Stimulated activated CD8-positive, alpha-beta memory T cell treated with anti-CD3 and anti-CD28 coated beads, Interleukin-12 subunit alpha, Interleukin-12 subunit beta, amount 100 ng/mL, for 1 hour (primary cell): Measurements from ENCODE around the gene CYP27A1.

Experiments
- DNase-seq: peaks from one replicate; pipeline ENCODE4 v3.0.0-alpha.2; 2020; ENCODE audit warnings: low read depth

Gene CYP27A1

DNA sequence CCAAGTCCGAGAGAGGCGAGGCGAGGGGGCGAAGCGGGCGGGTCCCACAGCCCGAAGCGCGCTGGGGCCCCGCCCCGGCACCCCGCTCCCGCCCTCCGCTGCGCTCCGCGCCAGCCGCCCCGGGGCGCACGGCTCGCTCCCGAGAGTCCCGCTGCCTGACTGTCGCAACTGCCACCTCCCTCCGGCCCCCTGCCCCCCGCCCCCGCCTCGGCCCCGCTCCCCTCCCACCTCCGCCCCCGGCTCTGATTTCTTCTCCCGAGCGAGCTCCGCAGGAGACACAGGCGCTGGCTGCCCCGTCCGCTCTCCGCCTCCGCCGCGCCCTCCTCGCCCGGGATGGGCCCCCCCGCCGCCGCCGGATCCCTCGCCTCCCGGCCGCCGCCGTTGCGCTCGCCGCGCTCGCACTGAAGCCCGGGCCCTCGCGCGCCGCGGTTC is 77.6 kb downstream of the CYP27A1 start, which contains the start of gene WNT6:
TSS of gene WNT6 (plus strand) at position 250 of the 432 bp plus-strand sequence. CDS start 233 bp downstream, outside the sequence.
- DNase-seq: no peak

DNA sequence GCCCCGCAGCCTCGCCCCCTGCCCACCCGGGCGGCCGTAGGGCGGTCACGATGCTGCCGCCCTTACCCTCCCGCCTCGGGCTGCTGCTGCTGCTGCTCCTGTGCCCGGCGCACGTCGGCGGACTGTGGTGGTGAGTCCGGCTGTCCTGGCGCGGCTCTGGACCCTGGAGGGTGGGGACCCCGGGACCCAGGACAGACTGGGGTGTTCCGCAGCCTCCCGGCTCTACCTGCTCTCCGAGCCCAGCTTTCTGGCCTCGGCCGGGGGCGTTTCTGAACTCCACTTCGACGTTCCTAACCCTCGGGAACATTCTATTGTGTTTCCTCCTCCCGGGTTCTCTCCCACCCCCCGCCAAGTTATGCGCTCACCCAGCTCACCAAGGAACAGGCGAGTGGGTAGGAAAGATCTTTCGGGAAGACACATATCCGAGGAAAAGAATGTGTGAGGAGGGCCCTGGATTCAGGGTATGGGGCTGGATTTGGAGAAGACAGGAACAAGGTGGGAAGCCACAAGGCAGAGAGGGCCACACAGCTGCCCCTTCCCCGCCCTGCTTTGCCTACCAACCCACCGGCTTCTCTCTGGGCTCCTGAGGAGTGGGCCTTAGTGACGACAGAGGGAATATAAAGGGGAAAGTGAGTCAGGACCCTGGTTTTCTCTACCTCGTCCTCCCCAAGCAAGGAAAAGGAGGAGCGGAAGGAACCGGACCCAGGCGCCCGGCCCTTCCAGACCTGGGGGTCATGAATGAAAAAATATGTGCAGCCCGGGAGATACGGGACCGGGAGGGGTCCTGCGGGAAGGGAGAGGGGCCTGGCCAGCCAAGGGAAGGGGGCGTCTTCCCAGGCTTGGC is 78.3 kb downstream of the CYP27A1 start:
- DNase-seq: no peak

DNA sequence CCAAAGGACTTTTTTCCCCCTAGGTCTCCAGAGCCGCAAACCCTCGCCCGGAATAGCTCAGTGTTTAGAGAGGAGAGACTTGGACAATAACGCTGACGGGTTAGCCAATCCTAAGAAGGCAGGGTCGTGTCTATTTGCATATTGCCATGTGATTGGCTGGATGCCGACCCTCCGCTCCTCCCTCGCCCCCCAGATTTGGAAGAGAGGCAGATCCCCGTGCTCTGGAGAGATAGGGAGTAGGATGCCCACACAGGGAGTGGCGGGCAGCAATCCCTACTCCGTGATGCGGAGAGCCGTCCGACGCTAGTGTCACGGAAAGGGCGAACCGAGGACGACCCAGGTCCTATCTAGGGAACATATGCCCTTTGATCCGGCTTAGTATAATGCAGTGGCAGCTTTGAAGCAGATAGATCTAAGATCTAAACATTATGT is 79.0 kb downstream of the CYP27A1 start:
- DNase-seq: no peak

- DNase-seq: no peak
Observed at GRCh38 chr2:218861645-218862318, 79.8 kb downstream of the CYP27A1 start.

DNA sequence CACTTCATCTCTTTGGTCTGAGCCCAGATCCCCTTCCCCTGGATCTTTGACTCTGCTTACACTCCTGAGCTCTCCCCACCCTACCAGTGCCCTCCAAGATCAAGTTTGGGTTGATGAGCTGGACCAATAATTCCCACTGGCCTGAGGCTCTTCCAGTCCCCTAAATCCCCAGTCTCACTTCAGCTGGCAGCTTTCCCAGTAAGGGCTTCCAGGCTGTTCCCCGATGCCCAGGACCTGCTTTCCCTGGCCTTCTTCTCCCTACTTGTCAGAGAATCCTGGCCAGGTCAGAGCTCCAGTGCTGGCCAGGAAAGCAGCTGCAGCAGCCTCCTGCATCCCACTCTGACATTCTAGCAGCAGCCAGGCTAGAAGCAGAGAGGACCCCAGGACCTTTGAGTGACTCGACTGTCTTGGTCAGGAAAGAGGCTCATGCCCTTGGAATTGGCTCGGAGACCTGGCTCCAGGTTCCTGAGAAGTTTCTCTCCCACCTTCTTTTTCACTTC is 81.1 kb downstream of the CYP27A1 start:
- DNase-seq: no peak
